Karpas-422 (cell line): Measurements from ENCODE around the gene RAC3. TPM values are rescaled to one million over a fixed set of nuclear protein-coding genes. Genes with fewer than 3 reads are reported as not detected.

ENCODE experiments used
- DNase-seq: peaks from one replicate; pipeline ENCODE4 v3.0.0-alpha.2; 2015
- H2AFZ ChIP-seq: fragments of 200-600 bp; sonication (generic); 2 replicates; pipeline ENCODE4 v1.6.1; 2014; ENCODE audit warnings: antibody characterized with exemption, low read length, mixed read lengths
- H3K27ac ChIP-seq: fragments of 200-600 bp; sonication (generic); 2 replicates; pipeline ENCODE4 v1.5.1; 2014; ENCODE audit warnings: mild to moderate bottlenecking, low read length, moderate library complexity
- H3K27me3 ChIP-seq: fragments of 200-600 bp; sonication (generic); 2 replicates; pipeline ENCODE4 v1.6.1; 2014; ENCODE audit warnings: low read length, mixed read lengths
- H3K36me3 ChIP-seq: fragments of 200-600 bp; sonication (generic); 2 replicates; pipeline ENCODE4 v1.6.1; 2014; ENCODE audit warnings: low read length, mixed read lengths; ENCODE audit not compliant: insufficient read depth
- H3K4me1 ChIP-seq: fragments of 200-600 bp; sonication (generic); 2 replicates; pipeline ENCODE4 v1.6.1; 2014; ENCODE audit warnings: mild to moderate bottlenecking, low read length, mixed read lengths
- H3K4me2 ChIP-seq: fragments of 200-600 bp; sonication (generic); 2 replicates; pipeline ENCODE4 v1.6.1; 2014; ENCODE audit warnings: low read length, low read depth, mild to moderate bottlenecking; ENCODE audit not compliant: poor library complexity, severe bottlenecking
- H3K4me3 ChIP-seq: fragments of 200-600 bp; sonication (generic); 2 replicates; pipeline ENCODE4 v1.5.1; 2014; ENCODE audit warnings: mild to moderate bottlenecking, antibody characterized with exemption, low read length, mixed read lengths
- H3K79me2 ChIP-seq: fragments of 200-600 bp; sonication (generic); 2 replicates; pipeline ENCODE4 v1.6.1; 2014; ENCODE audit warnings: mild to moderate bottlenecking, low read length, mixed read lengths
- H3K9ac ChIP-seq: fragments of 200-600 bp; sonication (generic); 2 replicates; pipeline ENCODE4 v1.6.0; 2014; ENCODE audit warnings: low read length
- H3K9me2 ChIP-seq: fragments of 200-600 bp; sonication (generic), shearing (Covaris generic); replicated peaks from 2 replicates; pipeline ENCODE4 v1.6.0; 2014; ENCODE audit warnings: mild to moderate bottlenecking, low read length, moderate library complexity; ENCODE audit not compliant: insufficient read depth
- H3K9me3 ChIP-seq: fragments of 300-700, 200-600 bp; sonication (generic); 2 replicates; pipeline ENCODE4 v1.6.1; 2014; ENCODE audit warnings: low read length, mixed read lengths
- H4K20me1 ChIP-seq: fragments of 200-600 bp; sonication (generic); 2 replicates; pipeline ENCODE4 v1.6.1; 2014; ENCODE audit warnings: mild to moderate bottlenecking, antibody characterized with exemption, low read length, low read depth; ENCODE audit not compliant: insufficient read depth
- total RNA-seq: library from RNA; depleted of rRNA; stranded (reverse); fragments of >200 nt; shearing (Covaris generic); gene quantifications from 2 replicates; pipeline ENCODE4 v1.2.3, GENCODE V29; 2014; ENCODE audit warnings: low replicate concordance

RAC3 gene
- total RNA-seq, 1 experiment from 2014 or later = 9.7 TPM

GRCh38 chr17:82009413-82009812 lies 22.1 kb upstream of the RAC3 start:
- Histone ChIP-seq H2AFZ (no peak overlapping the region), H3K36me3 (no peaks in the 10 kb centered on the region), H4K20me1 (no peaks in the 10 kb centered on the region), H3K9ac (no peak overlapping the region), H3K27me3 (no peaks in the 10 kb centered on the region), H3K4me2 (no peak overlapping the region), H3K9me2 (no peaks in the 10 kb centered on the region), H3K4me3 (no peak overlapping the region), H3K79me2 (no peaks in the 10 kb centered on the region), H3K27ac (no peak overlapping the region), H3K9me3 (no peaks in the 10 kb centered on the region), H3K4me1 (no peaks in the 10 kb centered on the region)
- no peak for DNase-seq

GRCh38 chr17:82010575-82011525 lies 20.6 kb upstream of the RAC3 start:
- no peaks in the 10 kb centered on the region for H3K4me1 ChIP-seq
- H2AFZ ChIP-seq = no peak overlapping the region
- no peaks in the 10 kb centered on the region for H3K36me3 ChIP-seq
- no peak overlapping the region for H3K4me3 ChIP-seq
- no peak for DNase-seq
- H3K27ac ChIP-seq = no peak overlapping the region
- H3K9ac ChIP-seq = no peak overlapping the region
- H3K79me2 ChIP-seq = no peaks in the 10 kb centered on the region
- no peak overlapping the region for H3K4me2 ChIP-seq
- no peaks in the 10 kb centered on the region for H3K27me3 ChIP-seq
- no peaks in the 10 kb centered on the region for H3K9me2 ChIP-seq
- no peaks in the 10 kb centered on the region for H3K9me3 ChIP-seq
- no peaks in the 10 kb centered on the region for H4K20me1 ChIP-seq

- Histone ChIP-seq H3K27me3 (no peaks in the 10 kb centered on the region), H2AFZ (no peak overlapping the region), H3K9me3 (no peaks in the 10 kb centered on the region), H3K79me2 (no peaks in the 10 kb centered on the region), H3K4me1 (no peaks in the 10 kb centered on the region), H3K9ac (no peak overlapping the region), H3K4me3 (no peak overlapping the region), H3K9me2 (no peaks in the 10 kb centered on the region), H3K4me2 (no peak overlapping the region), H3K27ac (no peak overlapping the region), H3K36me3 (no peaks in the 10 kb centered on the region), H4K20me1 (no peaks in the 10 kb centered on the region)
- no peak for DNase-seq
These were observed 19.8 kb upstream of the RAC3 start for GRCh38 chr17:82011617-82012187.

- DNase-seq = no peak
- no peaks in the 10 kb centered on the region for H3K9me2 ChIP-seq
- no peaks in the 10 kb centered on the region for H3K9me3 ChIP-seq
- no peaks in the 10 kb centered on the region for H3K79me2 ChIP-seq
- H3K36me3 ChIP-seq = no peaks in the 10 kb centered on the region
- H3K4me2 ChIP-seq = no peak overlapping the region
- H2AFZ ChIP-seq = no peak overlapping the region
- H3K9ac ChIP-seq = no peak overlapping the region
- no peaks in the 10 kb centered on the region for H3K4me1 ChIP-seq
- H3K4me3 ChIP-seq = no peak overlapping the region
- H3K27ac ChIP-seq = no peak overlapping the region
- no peaks in the 10 kb centered on the region for H3K27me3 ChIP-seq
- no peaks in the 10 kb centered on the region for H4K20me1 ChIP-seq
These were observed 19.2 kb upstream of the RAC3 start for GRCh38 chr17:82012261-82012639.

GRCh38 chr17:82012640-82013295 lies 18.7 kb upstream of the RAC3 start:
- no peaks in the 10 kb centered on the region for H3K4me1 ChIP-seq
- no peak overlapping the region for H3K27ac ChIP-seq
- no peaks in the 10 kb centered on the region for H4K20me1 ChIP-seq
- H3K4me2 ChIP-seq = no peak overlapping the region
- H3K4me3 ChIP-seq = no peak overlapping the region
- H3K9me3 ChIP-seq = no peaks in the 10 kb centered on the region
- no peaks in the 10 kb centered on the region for H3K9me2 ChIP-seq
- H3K27me3 ChIP-seq = no peaks in the 10 kb centered on the region
- DNase-seq = no peak
- H2AFZ ChIP-seq = no peak overlapping the region
- H3K36me3 ChIP-seq = no peaks in the 10 kb centered on the region
- H3K9ac ChIP-seq = no peak overlapping the region
- no peaks in the 10 kb centered on the region for H3K79me2 ChIP-seq

GRCh38 chr17:82013341-82013740 lies 18.1 kb upstream of the RAC3 start:
- no peak overlapping the region for H3K9ac ChIP-seq
- no peaks in the 10 kb centered on the region for H3K9me3 ChIP-seq
- H3K36me3 ChIP-seq = no peaks in the 10 kb centered on the region
- no peak overlapping the region for H3K4me2 ChIP-seq
- no peak overlapping the region for H3K27ac ChIP-seq
- no peak overlapping the region for H3K4me3 ChIP-seq
- no peaks in the 10 kb centered on the region for H3K4me1 ChIP-seq
- no peak for DNase-seq
- no peak overlapping the region for H2AFZ ChIP-seq
- H3K27me3 ChIP-seq = no peaks in the 10 kb centered on the region
- H4K20me1 ChIP-seq = no peaks in the 10 kb centered on the region
- H3K9me2 ChIP-seq = no peaks in the 10 kb centered on the region
- H3K79me2 ChIP-seq = no peaks in the 10 kb centered on the region

GRCh38 chr17:82013772-82014321 lies 17.6 kb upstream of the RAC3 start:
- H3K4me1 ChIP-seq = no peaks in the 10 kb centered on the region
- H3K79me2 ChIP-seq = no peaks in the 10 kb centered on the region
- H3K27me3 ChIP-seq = no peaks in the 10 kb centered on the region
- no peak overlapping the region for H3K4me3 ChIP-seq
- no peak overlapping the region for H3K27ac ChIP-seq
- no peak for DNase-seq
- H2AFZ ChIP-seq = no peak overlapping the region
- no peak overlapping the region for H3K4me2 ChIP-seq
- H3K9ac ChIP-seq = no peak overlapping the region
- no peaks in the 10 kb centered on the region for H4K20me1 ChIP-seq
- no peaks in the 10 kb centered on the region for H3K9me2 ChIP-seq
- H3K36me3 ChIP-seq = no peaks in the 10 kb centered on the region
- H3K9me3 ChIP-seq = no peaks in the 10 kb centered on the region

GRCh38 chr17:82014432-82014831 lies 17.0 kb upstream of the RAC3 start:
- H3K36me3 ChIP-seq = no peaks in the 10 kb centered on the region
- no peaks in the 10 kb centered on the region for H3K4me1 ChIP-seq
- H3K9me3 ChIP-seq = no peaks in the 10 kb centered on the region
- no peak overlapping the region for H3K4me3 ChIP-seq
- H2AFZ ChIP-seq = no peak overlapping the region
- H4K20me1 ChIP-seq = peaks cover under 1% of the 10 kb centered on the region; the same call in 1 of the 2 replicates
- H3K9me2 ChIP-seq = no peaks in the 10 kb centered on the region
- H3K27ac ChIP-seq = no peak overlapping the region
- H3K9ac ChIP-seq = no peak overlapping the region
- DNase-seq = no peak
- H3K4me2 ChIP-seq = no peak overlapping the region
- H3K79me2 ChIP-seq = no peaks in the 10 kb centered on the region
- no peaks in the 10 kb centered on the region for H3K27me3 ChIP-seq
